Breast epithelium (tissue), 4 donors: ENCODE results near the gene CDH4. TPM values are rescaled to one million over a fixed set of nuclear protein-coding genes. Genes with fewer than 3 reads are reported as not detected.

Source experiments
- DNase-seq, 2 donors: peaks; one replicate each; pipeline ENCODE4 v3.0.0-alpha.2; 2019; ENCODE audit warnings: low spot score in 2 of 2
- H3K27ac ChIP-seq, 2 donors: fragments of 200-600 bp; sonication (generic) in 1 of 2; one replicate each; pipeline ENCODE4 v1.5.1; 2016 to 2019; ENCODE audit warnings: mild to moderate bottlenecking in 1 of 2
- H3K27me3 ChIP-seq, 2 donors: fragments of 200-600 bp; sonication (generic) in 1 of 2; one replicate each; pipeline versions ENCODE4 v1.5.1 to v1.6.0; 2017 to 2019; ENCODE audit warnings: control low read depth in 1 of 2, mild to moderate bottlenecking in 1 of 2
- H3K36me3 ChIP-seq: fragments of 200-600 bp; one replicate; pipeline ENCODE4 v1.5.1; 2019
- H3K4me1 ChIP-seq, 2 donors: fragments of 200-600 bp; sonication (generic); one replicate each; pipeline ENCODE4 v1.5.1; 2016 to 2019; ENCODE audit warnings: control low read depth in 1 of 2
- H3K4me3 ChIP-seq, 3 donors: fragments of 200-600 bp; sonication (generic); 1 replicate in 2 of 3; 2 replicates in 1 of 3; pipeline ENCODE4 v1.5.1; 2016 to 2019; ENCODE audit warnings: mild to moderate bottlenecking in 3 of 3, moderate library complexity in 2 of 3
- H3K9me3 ChIP-seq, 2 donors: fragments of 200-600 bp; sonication (generic) in 1 of 2; one replicate each; pipeline ENCODE4 v1.5.1; 2016 to 2019; ENCODE audit warnings: control low read depth in 1 of 2
- CTCF ChIP-seq, 3 donors: fragments of 450-650 bp; IDR thresholded peaks; one replicate each; pipeline ENCODE4 v1.5.1; 2016 to 2017; ENCODE audit warnings: antibody characterized with exemption in 3 of 3, mild to moderate bottlenecking in 3 of 3, moderate library complexity in 3 of 3
- POLR2A ChIP-seq: fragments of 450-650 bp; IDR thresholded peaks from one replicate; pipeline ENCODE4 v1.6.1; 2016; ENCODE audit warnings: antibody characterized with exemption, mild to moderate bottlenecking, moderate library complexity
- POLR2AphosphoS5 ChIP-seq, 3 donors: sonication (generic); formaldehyde crosslinking; IDR thresholded peaks; one replicate each; pipeline ENCODE4 v1.6.1; 2017; ENCODE audit warnings: antibody characterized with exemption in 3 of 3
- intact Hi-C: fragments of 100-400 bp; cut with DNase I; formaldehyde crosslinking; loops from one replicate; pipeline ENCODE4 v1.15.1; 2023; ENCODE audit warnings: low total_unique reads
- total RNA-seq, 3 donors: library from RNA; depleted of rRNA; stranded (reverse); fragments of >200 nt; gene quantifications; one replicate each; pipeline ENCODE4 v1.1.0, GENCODE V29; 2016

The CDH4 gene
- total RNA-seq, 3 donors from 2014 or later = under 0.01 TPM; not detected in 2

- Histone ChIP-seq H3K4me1 (no peaks in the 10 kb centered on the region), H3K4me3 (no peak overlapping the region), H3K27me3 (no peaks in the 10 kb centered on the region), H3K27ac (no peak overlapping the region), H3K36me3 (no peaks in the 10 kb centered on the region), H3K9me3 (no peaks in the 10 kb centered on the region)
- intact Hi-C loops = no loop called here
- no peak for DNase-seq
- TF ChIP-seq POLR2AphosphoS5 (IDR thresholded peaks at IDR 0.05) (no peak), POLR2A (no peak), CTCF (IDR thresholded peaks at IDR 0.05) (no peak)
These were observed 78.4 kb downstream of the CDH4 start for GRCh38 chr20:61330441-61330840.

GRCh38 chr20:61331543-61331942, 79.5 kb downstream of the CDH4 start:
- no peak for TF ChIP-seq POLR2A
- TF ChIP-seq CTCF (IDR thresholded peaks at IDR 0.05) = no peak
- no peak for TF ChIP-seq POLR2AphosphoS5 (IDR thresholded peaks at IDR 0.05)
- H3K27ac ChIP-seq = no peak overlapping the region
- H3K27me3 ChIP-seq = no peaks in the 10 kb centered on the region
- intact Hi-C loops = no loop called here
- no peaks in the 10 kb centered on the region for H3K36me3 ChIP-seq
- H3K9me3 ChIP-seq = no peaks in the 10 kb centered on the region
- no peak for DNase-seq
- no peaks in the 10 kb centered on the region for H3K4me1 ChIP-seq
- H3K4me3 ChIP-seq = no peak overlapping the region

GRCh38 chr20:61332016-61332975, 80.2 kb downstream of the CDH4 start:
- H3K36me3 ChIP-seq = no peaks in the 10 kb centered on the region
- no peaks in the 10 kb centered on the region for H3K4me1 ChIP-seq
- H3K27ac ChIP-seq = no peak overlapping the region
- H3K4me3 ChIP-seq = no peak overlapping the region
- intact Hi-C loops = no loop called here
- no peaks in the 10 kb centered on the region for H3K27me3 ChIP-seq
- TF ChIP-seq POLR2AphosphoS5 (IDR thresholded peaks at IDR 0.05) (no peak), POLR2A (no peak), CTCF (IDR thresholded peaks at IDR 0.05) (no peak)
- no peak for DNase-seq
- H3K9me3 ChIP-seq = no peaks in the 10 kb centered on the region

GRCh38 chr20:61333484-61334108, 81.5 kb downstream of the CDH4 start:
- TF ChIP-seq POLR2A (no peak), POLR2AphosphoS5 (IDR thresholded peaks at IDR 0.05) (no peak), CTCF (IDR thresholded peaks at IDR 0.05) (no peak)
- no peak for DNase-seq
- H3K36me3 ChIP-seq = no peaks in the 10 kb centered on the region

GRCh38 chr20:61340157-61340556, 88.1 kb downstream of the CDH4 start:
- no peaks in the 10 kb centered on the region for H3K4me1 ChIP-seq
- peaks cover 0 to 5% of the 10 kb centered on the region in 2 donors for H3K27me3 ChIP-seq
- H3K4me3 ChIP-seq = no peak overlapping the region
- H3K27ac ChIP-seq = no peak overlapping the region
- H3K36me3 ChIP-seq = no peaks in the 10 kb centered on the region
- intact Hi-C loops = no loop called here
- TF ChIP-seq POLR2AphosphoS5 (IDR thresholded peaks at IDR 0.05) = no peak
- no peak for TF ChIP-seq POLR2A
- H3K9me3 ChIP-seq = no peaks in the 10 kb centered on the region
- no peak for DNase-seq

More at GRCh38 chr20:61333484-61334108, 81.5 kb downstream of the CDH4 start:
- intact Hi-C loops = no loop called here
- no peaks in the 10 kb centered on the region for H3K27me3 ChIP-seq
- no peak overlapping the region for H3K4me3 ChIP-seq
- no peaks in the 10 kb centered on the region for H3K9me3 ChIP-seq
- H3K27ac ChIP-seq = no peak overlapping the region
- H3K4me1 ChIP-seq = no peaks in the 10 kb centered on the region
